Esophagus muscularis mucosa (tissue), 3 donors: ENCODE results near the gene HTR1D.

Experiments
- POLR2A ChIP-seq: fragments of 450-650 bp; IDR thresholded peaks from one replicate; pipeline ENCODE4 v1.6.1; 2017; ENCODE audit warnings: antibody characterized with exemption, moderate library complexity, mild to moderate bottlenecking, low read depth
- TF ChIP-seq, protein P1 (sequence below), 3 experiments: fragments of 200-600 bp in 2 of 3; fragments of 450-650 bp in 1 of 3; sonication (generic) in 2 of 3; IDR thresholded peaks; one replicate each; pipeline ENCODE4 v1.5.1; 2017 to 2019; ENCODE audit warnings: antibody characterized with exemption in 3 of 3, mild to moderate bottlenecking in 2 of 3, moderate library complexity in 1 of 3

GRCh38 chr1:23210351-23210785 lies 6.9 kb downstream of the HTR1D start:
- TF ChIP-seq, protein P1, sequence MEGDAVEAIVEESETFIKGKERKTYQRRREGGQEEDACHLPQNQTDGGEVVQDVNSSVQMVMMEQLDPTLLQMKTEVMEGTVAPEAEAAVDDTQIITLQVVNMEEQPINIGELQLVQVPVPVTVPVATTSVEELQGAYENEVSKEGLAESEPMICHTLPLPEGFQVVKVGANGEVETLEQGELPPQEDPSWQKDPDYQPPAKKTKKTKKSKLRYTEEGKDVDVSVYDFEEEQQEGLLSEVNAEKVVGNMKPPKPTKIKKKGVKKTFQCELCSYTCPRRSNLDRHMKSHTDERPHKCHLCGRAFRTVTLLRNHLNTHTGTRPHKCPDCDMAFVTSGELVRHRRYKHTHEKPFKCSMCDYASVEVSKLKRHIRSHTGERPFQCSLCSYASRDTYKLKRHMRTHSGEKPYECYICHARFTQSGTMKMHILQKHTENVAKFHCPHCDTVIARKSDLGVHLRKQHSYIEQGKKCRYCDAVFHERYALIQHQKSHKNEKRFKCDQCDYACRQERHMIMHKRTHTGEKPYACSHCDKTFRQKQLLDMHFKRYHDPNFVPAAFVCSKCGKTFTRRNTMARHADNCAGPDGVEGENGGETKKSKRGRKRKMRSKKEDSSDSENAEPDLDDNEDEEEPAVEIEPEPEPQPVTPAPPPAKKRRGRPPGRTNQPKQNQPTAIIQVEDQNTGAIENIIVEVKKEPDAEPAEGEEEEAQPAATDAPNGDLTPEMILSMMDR (IDR thresholded peaks at IDR 0.05), result no peak
- TF ChIP-seq POLR2A, result no peak
